Neuronal stem cell (in vitro differentiated cells): ENCODE measurements around the gene CHPF2. TPM values are rescaled to one million over a fixed set of nuclear protein-coding genes. Genes with fewer than 3 reads are reported as not detected.

Experiments used
- DNase-seq: peaks from one replicate; pipeline ENCODE4 v3.0.0-alpha.2; 2013; ENCODE audit warnings: low spot score
- H2AFZ ChIP-seq: one replicate; pipeline ENCODE4 v1.6.1; 2013; ENCODE audit warnings: mild to moderate bottlenecking, low read length, inconsistent platforms
- H2AK5ac ChIP-seq: 2 replicates; pipeline ENCODE4 v1.6.1; 2013; ENCODE audit warnings: low read depth, mild to moderate bottlenecking, inconsistent platforms, low read length, moderate library complexity, mixed read lengths
- H2BK120ac ChIP-seq: 2 replicates; pipeline ENCODE4 v1.6.1; 2013; ENCODE audit warnings: low read depth, mild to moderate bottlenecking, inconsistent platforms, low read length, moderate library complexity, mixed read lengths
- H2BK12ac ChIP-seq: one replicate; pipeline ENCODE4 v1.6.1; 2013; ENCODE audit warnings: low read length, inconsistent platforms
- H2BK15ac ChIP-seq: 2 replicates; pipeline ENCODE4 v1.6.1; 2013; ENCODE audit warnings: mild to moderate bottlenecking, low read length, inconsistent platforms, mixed read lengths
- H2BK5ac ChIP-seq: one replicate; pipeline ENCODE4 v1.6.1; 2013; ENCODE audit warnings: inconsistent platforms, mild to moderate bottlenecking, low read length, moderate library complexity
- H3K14ac ChIP-seq: one replicate; pipeline ENCODE4 v1.6.1; 2013; ENCODE audit warnings: low read length, inconsistent platforms
- H3K18ac ChIP-seq: 2 replicates; pipeline ENCODE4 v1.6.1; 2013; ENCODE audit warnings: low read length, inconsistent platforms
- H3K23ac ChIP-seq: 2 replicates; pipeline ENCODE4 v1.6.1; 2013; ENCODE audit warnings: low read depth, mild to moderate bottlenecking, mixed read lengths, low read length, inconsistent platforms; ENCODE audit not compliant: poor library complexity
- H3K27ac ChIP-seq: replicated peaks from 3 replicates; pipeline ENCODE4 v1.5.1; 2013; ENCODE audit warnings: low read length, inconsistent platforms
- H3K27me3 ChIP-seq, 3 experiments: 2 replicates each; pipeline ENCODE4 v1.6.1; 2013; ENCODE audit warnings: low read length in 3 of 3, mild to moderate bottlenecking in 2 of 3, inconsistent platforms in 1 of 3, low read depth in 1 of 3, mixed read lengths in 1 of 3, moderate library complexity in 1 of 3; ENCODE audit not compliant: control insufficient read depth in 3 of 3, insufficient read depth in 3 of 3
- H3K36me3 ChIP-seq, 2 donors: replicated peaks in 1 of 2; 2 replicates each; pipeline ENCODE4 v1.6.1; 2013; ENCODE audit warnings: low read length in 2 of 2; ENCODE audit not compliant: control insufficient read depth in 2 of 2, insufficient read depth in 2 of 2
- H3K4ac ChIP-seq: 2 replicates; pipeline ENCODE4 v1.6.1; 2013; ENCODE audit warnings: inconsistent platforms, mild to moderate bottlenecking, low read length, moderate library complexity
- H3K4me1 ChIP-seq, 2 donors: 1 replicate in 1 of 2; 2 replicates in 1 of 2; pipeline ENCODE4 v1.6.1; 2013; ENCODE audit warnings: low read length in 2 of 2, low read depth in 1 of 2; ENCODE audit not compliant: control insufficient read depth in 2 of 2, insufficient read depth in 1 of 2
- H3K4me2 ChIP-seq: one replicate; pipeline ENCODE4 v1.6.1; 2013; ENCODE audit warnings: mild to moderate bottlenecking, low read length, inconsistent platforms; ENCODE audit not compliant: insufficient read depth, poor library complexity, severe bottlenecking
- H3K4me3 ChIP-seq, 2 donors: 2 replicates each; pipeline ENCODE4 v1.5.1; 2013; ENCODE audit warnings: low read length in 2 of 2, mild to moderate bottlenecking in 2 of 2, inconsistent platforms in 1 of 2, moderate library complexity in 1 of 2
- H3K79me1 ChIP-seq: one replicate; pipeline ENCODE4 v1.6.1; 2013; ENCODE audit warnings: low read depth, mild to moderate bottlenecking, inconsistent platforms, low read length, moderate library complexity
- H3K9ac ChIP-seq: one replicate; pipeline ENCODE4 v1.6.1; 2013; ENCODE audit warnings: mild to moderate bottlenecking, low read depth, low read length, inconsistent platforms; ENCODE audit not compliant: poor library complexity
- H3K9me3 ChIP-seq, 2 donors: replicated peaks in 1 of 2; 2 replicates each; pipeline versions ENCODE3 to v1.6.1; 2013; ENCODE audit warnings: low read length in 2 of 2, mild to moderate bottlenecking in 2 of 2, inconsistent platforms in 1 of 2, low read depth in 1 of 2, mixed read lengths in 1 of 2, moderate library complexity in 1 of 2; ENCODE audit not compliant: control insufficient read depth in 2 of 2, insufficient read depth in 1 of 2
- H4K8ac ChIP-seq: one replicate; pipeline ENCODE4 v1.6.1; 2013; ENCODE audit warnings: low read depth, mild to moderate bottlenecking, inconsistent platforms, low read length, moderate library complexity
- H4K91ac ChIP-seq: one replicate; pipeline ENCODE4 v1.6.1; 2013; ENCODE audit warnings: low read length, low read depth, mild to moderate bottlenecking, inconsistent platforms; ENCODE audit not compliant: poor library complexity
- WGBS, 2 donors: extraction: QIAGEN DNeasy Blood & Tissue Kit; methylation state at CpG; one replicate each; pipeline ENCODE4 v1.1.7; 2013; ENCODE audit warnings: missing lambda C conversion rate in 2 of 2, mixed read lengths in 1 of 2; ENCODE audit not compliant: insufficient read length in 2 of 2, insufficient replicate concordance in 1 of 2; ENCODE audit errors: extremely low coverage in 2 of 2; 5-methylcytosine and 5-hydroxymethylcytosine counted together
- polyA plus RNA-seq, 2 experiments: library from polyadenylated mRNA; stranded (reverse); fragments of 200-250 nt; gene quantifications; one replicate each; pipeline ENCODE4 v1.2.3, GENCODE V29; 2013

The CHPF2 gene, protein sequence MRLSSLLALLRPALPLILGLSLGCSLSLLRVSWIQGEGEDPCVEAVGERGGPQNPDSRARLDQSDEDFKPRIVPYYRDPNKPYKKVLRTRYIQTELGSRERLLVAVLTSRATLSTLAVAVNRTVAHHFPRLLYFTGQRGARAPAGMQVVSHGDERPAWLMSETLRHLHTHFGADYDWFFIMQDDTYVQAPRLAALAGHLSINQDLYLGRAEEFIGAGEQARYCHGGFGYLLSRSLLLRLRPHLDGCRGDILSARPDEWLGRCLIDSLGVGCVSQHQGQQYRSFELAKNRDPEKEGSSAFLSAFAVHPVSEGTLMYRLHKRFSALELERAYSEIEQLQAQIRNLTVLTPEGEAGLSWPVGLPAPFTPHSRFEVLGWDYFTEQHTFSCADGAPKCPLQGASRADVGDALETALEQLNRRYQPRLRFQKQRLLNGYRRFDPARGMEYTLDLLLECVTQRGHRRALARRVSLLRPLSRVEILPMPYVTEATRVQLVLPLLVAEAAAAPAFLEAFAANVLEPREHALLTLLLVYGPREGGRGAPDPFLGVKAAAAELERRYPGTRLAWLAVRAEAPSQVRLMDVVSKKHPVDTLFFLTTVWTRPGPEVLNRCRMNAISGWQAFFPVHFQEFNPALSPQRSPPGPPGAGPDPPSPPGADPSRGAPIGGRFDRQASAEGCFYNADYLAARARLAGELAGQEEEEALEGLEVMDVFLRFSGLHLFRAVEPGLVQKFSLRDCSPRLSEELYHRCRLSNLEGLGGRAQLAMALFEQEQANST
- polyA plus RNA-seq (2013, experiment 1 of 2) = 8.2 TPM
- polyA plus RNA-seq (2013, experiment 2 of 2) = 8.7 TPM

DNA sequence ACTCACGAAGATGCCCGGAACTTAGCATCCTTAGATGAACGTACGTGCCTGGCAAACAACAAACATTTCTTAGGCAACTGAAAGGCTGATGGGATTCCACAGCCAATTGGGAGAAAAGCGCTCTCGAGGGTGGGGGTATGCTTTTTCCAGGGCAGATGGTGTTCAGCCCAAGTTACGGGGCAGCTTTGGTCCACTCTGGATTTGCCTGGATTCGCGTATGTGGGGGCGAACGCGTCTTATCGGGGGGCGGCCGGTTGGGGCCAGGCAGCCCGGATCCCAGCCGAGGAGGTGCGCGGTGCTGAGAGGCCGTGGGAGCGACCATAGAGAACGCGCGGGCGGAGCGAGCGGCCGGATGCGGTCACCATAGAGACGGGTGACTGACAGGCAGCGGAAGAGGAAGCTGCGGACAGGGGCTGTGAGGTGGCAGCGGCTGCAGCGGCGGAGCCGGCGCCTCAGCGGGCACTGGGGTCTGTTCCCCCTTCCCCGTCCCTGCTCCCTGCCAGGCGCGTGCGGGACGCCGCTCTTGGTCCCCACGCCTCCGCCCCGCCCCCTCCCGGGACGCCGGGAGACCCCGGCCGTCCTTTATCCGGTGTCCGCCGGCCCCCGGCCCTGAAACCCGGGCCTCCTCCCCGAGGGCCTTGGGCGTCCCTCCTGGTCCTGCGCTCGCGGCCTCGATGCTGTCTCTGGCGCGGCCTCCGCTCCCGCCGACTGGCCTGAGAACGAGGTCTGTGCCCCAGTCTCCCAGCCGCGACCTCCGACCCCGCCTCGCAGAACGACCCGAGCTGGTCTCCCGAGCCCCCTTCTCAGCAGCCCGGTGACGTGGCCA, at the start of gene CHPF2:
CHPF2 (plus strand) TSS at position 393 of the 826 bp plus-strand sequence. CDS start 1,529 bp downstream, outside the sequence.
- Histone ChIP-seq H3K9me3 (no peaks in the 10 kb centered on the region), H2BK120ac (no peak within 1 kb of the TSS)

DNA sequence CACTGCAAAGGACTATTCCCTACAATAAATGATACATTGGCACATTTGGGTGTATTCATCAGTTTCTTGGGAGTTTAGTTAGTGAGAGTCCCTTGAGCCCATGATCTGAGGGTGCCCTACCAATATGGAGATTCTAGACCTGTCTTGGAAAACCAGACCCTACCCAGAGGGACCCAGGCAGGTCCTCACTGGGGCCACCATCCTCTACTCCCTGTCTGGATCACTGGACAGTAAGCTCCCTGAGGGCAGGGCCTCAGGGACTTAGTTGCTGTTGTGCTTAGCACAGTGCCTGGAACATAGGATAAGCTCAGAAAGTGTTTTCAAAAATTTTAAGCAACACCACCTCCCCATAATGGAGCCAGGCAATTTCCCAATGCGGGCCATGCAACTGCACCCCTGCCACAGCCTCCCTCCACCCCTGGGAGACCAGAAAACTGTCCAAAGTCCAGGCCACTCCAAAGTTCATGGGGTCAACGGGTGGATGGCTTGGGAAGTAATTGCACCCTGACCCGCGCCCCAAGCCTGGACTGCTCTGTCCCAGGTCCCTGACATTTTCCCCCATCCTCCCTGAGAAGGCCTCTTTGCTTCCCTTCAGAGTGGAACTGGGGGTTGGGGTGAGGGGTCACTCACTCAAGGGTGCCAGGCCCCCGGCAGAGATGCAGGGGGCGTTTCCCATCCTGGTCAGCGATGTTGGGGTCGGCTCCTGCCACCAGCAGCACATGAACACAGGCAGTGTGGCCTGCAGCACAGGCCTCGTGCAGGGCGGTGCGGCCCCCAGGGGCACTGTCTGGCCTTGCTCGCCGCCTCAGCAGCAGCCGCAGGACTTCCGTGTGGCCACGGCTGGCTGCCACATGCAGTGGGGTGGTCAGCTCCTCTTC, 46.3 kb upstream of the CHPF2 start:
- no peak overlapping the region for H2AFZ ChIP-seq
- no peak overlapping the region for H3K9ac ChIP-seq
- H2BK5ac ChIP-seq = peak overlapping the region; percentile 50
- H3K4me2 ChIP-seq = no peak overlapping the region
- no peak overlapping the region for H2BK12ac ChIP-seq
- no peak overlapping the region for H3K4ac ChIP-seq
- peak overlapping the region; percentile 93 for H2AK5ac ChIP-seq
- peak overlapping the region; percentile 11 for H3K23ac ChIP-seq
- no peaks in the 10 kb centered on the region for H3K4me1 ChIP-seq
- no peaks in the 10 kb centered on the region for H3K9me3 ChIP-seq
- H2BK120ac ChIP-seq = no peak overlapping the region
- H3K79me1 ChIP-seq = peaks cover 1% of the 10 kb centered on the region
- H4K8ac ChIP-seq = no peak overlapping the region
- no peak overlapping the region for H4K91ac ChIP-seq
- peak overlapping the region; percentile 73 for H2BK15ac ChIP-seq
- peak overlapping the region; percentile 69 for H3K18ac ChIP-seq
- WGBS, 2 donors = no CpG with 5 or more reads among the region's 16 CpGs
- H3K27ac ChIP-seq = no peak overlapping the region
- no peak for DNase-seq
- H3K14ac ChIP-seq = peak overlapping the region; percentile 97
- H3K4me3 ChIP-seq = no peak overlapping the region
- no peaks in the 10 kb centered on the region for H3K36me3 ChIP-seq
- peaks cover 0 to 53% (median 0%) of the 10 kb centered on the region in 3 experiments for H3K27me3 ChIP-seq

More for the DNA sequence above, at the start of gene CHPF2:
- Histone ChIP-seq H3K14ac (peak within 1 kb of the TSS; percentile 58), H3K4me2 (peak within 1 kb of the TSS; percentile 96), H4K8ac (no peak within 1 kb of the TSS), H3K4me1 (peaks cover 11 to 13% of the 10 kb centered on the region in 2 donors), H3K4me3 (peak within 1 kb of the TSS; percentile 65 to 89), H2BK15ac (peak within 1 kb of the TSS; percentile 3), H2AFZ (peak within 1 kb of the TSS; percentile 84), H2AK5ac (peak within 1 kb of the TSS; percentile 95), H3K27ac (no peak within 1 kb of the TSS), H3K27me3 (no peaks in the 10 kb centered on the region), H2BK5ac (peak within 1 kb of the TSS; percentile 4), H3K79me1 (peaks cover 16% of the 10 kb centered on the region), H3K9ac (peak within 1 kb of the TSS; percentile 86), H3K18ac (peak within 1 kb of the TSS; percentile 95), H3K23ac (peak within 1 kb of the TSS; percentile 99), H3K4ac (no peak within 1 kb of the TSS), H2BK12ac (no peak within 1 kb of the TSS), H4K91ac (no peak within 1 kb of the TSS), H3K36me3 (peaks cover 17 to 31% of the 10 kb centered on the region in 2 donors)
- WGBS, 2 donors = no CpG with 5 or more reads among the region's 79 CpGs
- peak; percentile 77 for DNase-seq

DNA sequence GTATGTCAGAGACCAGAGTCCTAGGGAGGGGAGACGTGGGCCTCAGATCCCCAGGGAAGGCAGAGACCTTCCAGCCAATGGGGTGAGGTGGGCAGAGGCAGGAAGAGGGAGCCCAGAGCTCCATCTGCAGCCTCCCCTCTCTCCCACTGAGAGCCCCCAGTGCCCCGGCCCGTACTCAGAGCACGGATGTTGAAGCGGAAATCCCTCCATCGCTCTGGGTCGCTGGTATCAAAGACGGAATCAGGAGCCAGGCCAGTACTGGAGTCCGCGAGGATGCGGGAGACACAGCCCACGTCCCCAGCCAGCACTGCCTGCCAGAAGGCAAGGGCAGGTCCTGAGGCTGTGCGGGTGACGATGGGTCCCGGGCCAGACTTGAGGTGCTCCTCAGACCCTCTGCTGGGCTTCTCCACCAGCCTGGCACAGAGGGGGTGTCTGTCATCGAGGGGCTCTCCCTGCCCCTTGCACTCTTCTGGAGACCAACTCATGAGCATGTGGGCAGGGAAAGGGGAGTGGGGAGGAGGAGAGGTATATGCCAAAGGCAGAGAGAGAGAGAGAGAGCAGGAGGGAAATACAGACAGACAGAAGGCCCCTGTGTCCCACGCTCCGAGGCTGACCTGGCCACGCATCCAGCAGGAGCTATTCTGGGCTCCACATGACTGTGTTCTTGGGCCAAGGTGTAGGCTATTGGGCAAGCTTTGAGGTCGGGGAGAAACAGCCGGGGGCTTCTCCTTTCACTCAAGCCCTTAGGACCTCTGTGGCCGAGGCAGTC, 45.5 kb upstream of the CHPF2 start, which contains the start of gene ASB10:
ASB10 (minus strand) TSS at position 611 of the 769 bp plus-strand sequence; CDS start at position 491, 120 bp downstream.
- H3K4ac ChIP-seq = no peak within 1 kb of the TSS
- peak within 1 kb of the TSS; percentile 72 for H2BK5ac ChIP-seq
- no peak for DNase-seq
- H2AFZ ChIP-seq = no peak within 1 kb of the TSS
- H3K23ac ChIP-seq = peak within 1 kb of the TSS; percentile 89
- peak within 1 kb of the TSS; percentile 63 for H2BK12ac ChIP-seq
- peaks cover 0 to 59% (median 0%) of the 10 kb centered on the region in 3 experiments for H3K27me3 ChIP-seq
- no peak within 1 kb of the TSS for H3K9ac ChIP-seq
- H2BK15ac ChIP-seq = peak within 1 kb of the TSS; percentile 83
- H3K36me3 ChIP-seq = no peaks in the 10 kb centered on the region
- H4K8ac ChIP-seq = peak within 1 kb of the TSS; percentile 57
- peaks cover 1% of the 10 kb centered on the region for H3K79me1 ChIP-seq
- no CpG with 5 or more reads among the region's 22 CpGs for WGBS, 2 donors
- H3K9me3 ChIP-seq = no peaks in the 10 kb centered on the region
- no peaks in the 10 kb centered on the region for H3K4me1 ChIP-seq
- no peak within 1 kb of the TSS for H3K27ac ChIP-seq
- no peak within 1 kb of the TSS for H2BK120ac ChIP-seq
- peak within 1 kb of the TSS; percentile 69 for H3K18ac ChIP-seq
- H3K4me3 ChIP-seq = no peak within 1 kb of the TSS
- H3K14ac ChIP-seq = peak within 1 kb of the TSS; percentile 97
- H3K4me2 ChIP-seq = no peak within 1 kb of the TSS
- no peak within 1 kb of the TSS for H4K91ac ChIP-seq
- peak within 1 kb of the TSS; percentile 93 for H2AK5ac ChIP-seq
